H9 (cell line): ENCODE data around the gene SF3B5. TPM values are rescaled to one million over a fixed set of nuclear protein-coding genes. Genes with fewer than 3 reads are reported as not detected.
A peak's percentile ranks its signal among the peaks of the same experiment; 100 is the strongest.

ENCODE experiments used
- DNase-seq: peaks from one replicate; pipeline ENCODE4 v3.0.0-alpha.2; 2017
- H2AFZ ChIP-seq: one replicate; pipeline ENCODE4 v1.6.1; 2013; ENCODE audit warnings: mild to moderate bottlenecking, low read length, control low read depth, moderate library complexity
- H2AK5ac ChIP-seq: 2 replicates; pipeline ENCODE4 v1.6.1; 2013; ENCODE audit warnings: low read length, control low read depth, mixed read lengths; ENCODE audit not compliant: insufficient read length
- H2BK120ac ChIP-seq: one replicate; pipeline ENCODE4 v1.6.1; 2013; ENCODE audit warnings: low read depth, mild to moderate bottlenecking, low read length, control low read depth, inconsistent platforms; ENCODE audit not compliant: poor library complexity, severe bottlenecking
- H2BK12ac ChIP-seq: 2 replicates; pipeline ENCODE4 v1.6.1; 2013; ENCODE audit warnings: low read length, control low read depth, mixed read lengths, low read depth; ENCODE audit not compliant: insufficient read length
- H2BK15ac ChIP-seq: 2 replicates; pipeline ENCODE4 v1.6.1; 2013; ENCODE audit warnings: low read depth, low read length, control low read depth
- H2BK20ac ChIP-seq: one replicate; pipeline ENCODE4 v1.6.1; 2013; ENCODE audit warnings: low read depth, mild to moderate bottlenecking, low read length, control low read depth, inconsistent platforms; ENCODE audit not compliant: poor library complexity, severe bottlenecking
- H2BK5ac ChIP-seq: 2 replicates; pipeline ENCODE4 v1.6.1; 2013; ENCODE audit warnings: low read length, control low read depth, mixed read lengths; ENCODE audit not compliant: insufficient read length
- H3K14ac ChIP-seq: 2 replicates; pipeline ENCODE4 v1.6.1; 2013; ENCODE audit warnings: low read length, control low read depth; ENCODE audit not compliant: insufficient read depth
- H3K18ac ChIP-seq: 2 replicates; pipeline ENCODE4 v1.6.1; 2013; ENCODE audit warnings: low read depth, mild to moderate bottlenecking, mixed read lengths, low read length, control low read depth; ENCODE audit not compliant: insufficient read length
- H3K23ac ChIP-seq: 2 replicates; pipeline ENCODE4 v1.6.1; 2013; ENCODE audit warnings: low read length, control low read depth, mixed read lengths, low read depth; ENCODE audit not compliant: insufficient read length
- H3K23me2 ChIP-seq: 2 replicates; pipeline ENCODE4 v1.6.1; 2013; ENCODE audit warnings: low read depth, mild to moderate bottlenecking, mixed read lengths, low read length, control low read depth; ENCODE audit not compliant: insufficient read length, poor library complexity, severe bottlenecking
- H3K27ac ChIP-seq: 2 replicates; pipeline ENCODE4 v1.5.1; 2013; ENCODE audit warnings: low read length, control low read depth, mixed read lengths, low read depth; ENCODE audit not compliant: insufficient read length
- H3K27me3 ChIP-seq: 2 replicates; pipeline ENCODE4 v1.6.1; 2013; ENCODE audit warnings: low read length, control low read depth, inconsistent platforms; ENCODE audit not compliant: insufficient read depth
- H3K4ac ChIP-seq: 2 replicates; pipeline ENCODE4 v1.6.1; 2013; ENCODE audit warnings: low read depth, mild to moderate bottlenecking, control low read depth, inconsistent platforms, low read length, moderate library complexity
- H3K4me1 ChIP-seq: 2 replicates; pipeline ENCODE4 v1.6.1; 2013; ENCODE audit warnings: low read length, control low read depth, inconsistent platforms; ENCODE audit not compliant: insufficient read depth
- H3K4me2 ChIP-seq: 2 replicates; pipeline ENCODE4 v1.6.1; 2013; ENCODE audit warnings: low read length, control low read depth, mixed read lengths; ENCODE audit not compliant: insufficient read length, insufficient read depth
- H3K56ac ChIP-seq: 2 replicates; pipeline ENCODE4 v1.6.1; 2013; ENCODE audit warnings: low read depth, mild to moderate bottlenecking, mixed read lengths, low read length, control low read depth; ENCODE audit not compliant: insufficient read length
- H3K79me1 ChIP-seq: 2 replicates; pipeline ENCODE4 v1.6.1; 2013; ENCODE audit warnings: low read depth, mild to moderate bottlenecking, moderate library complexity, low read length, control low read depth, inconsistent platforms; ENCODE audit not compliant: insufficient read depth, poor library complexity, severe bottlenecking
- H3K79me2 ChIP-seq: 2 replicates; pipeline ENCODE4 v1.6.1; 2013; ENCODE audit warnings: low read length, control low read depth, inconsistent platforms; ENCODE audit not compliant: insufficient read depth
- H3K9ac ChIP-seq: 2 replicates; pipeline ENCODE4 v1.6.1; 2013; ENCODE audit warnings: low read length, control low read depth, mixed read lengths; ENCODE audit not compliant: insufficient read length; ENCODE audit errors: extremely low read depth
- H3K9me3 ChIP-seq: one replicate; pipeline ENCODE4 v1.6.1; 2013; ENCODE audit warnings: low read depth, low read length, inconsistent platforms; ENCODE audit not compliant: control insufficient read depth
- H3T11ph ChIP-seq: one replicate; pipeline ENCODE4 v1.6.1; 2013; ENCODE audit warnings: mild to moderate bottlenecking, low read length, control low read depth, inconsistent platforms
- H4K20me1 ChIP-seq: one replicate; pipeline ENCODE4 v1.6.1; 2013; ENCODE audit not compliant: control insufficient read depth, insufficient read length, insufficient read depth
- H4K5ac ChIP-seq: 2 replicates; pipeline ENCODE4 v1.6.1; 2013; ENCODE audit warnings: low read depth, mild to moderate bottlenecking, mixed read lengths, low read length, control low read depth; ENCODE audit not compliant: insufficient read length
- H4K8ac ChIP-seq: replicated peaks from 2 replicates; pipeline ENCODE4 v1.6.1; 2013; ENCODE audit warnings: low read length, control low read depth, mixed read lengths, low read depth; ENCODE audit not compliant: insufficient read length
- H4K91ac ChIP-seq: 2 replicates; pipeline ENCODE4 v1.6.1; 2013; ENCODE audit warnings: low read depth, mild to moderate bottlenecking, moderate library complexity, mixed read lengths, low read length, control low read depth; ENCODE audit not compliant: insufficient read length
- H3K27ac Mint-ChIP-seq, 3 experiments: 2 replicates in 2 of 3; 3 replicates in 1 of 3; pipeline ENCODE4 v1.8.0; 2020 to 2021; ENCODE audit warnings: mixed read lengths in 3 of 3, mild to moderate bottlenecking in 1 of 3, moderate library complexity in 1 of 3
- H3K27me3 Mint-ChIP-seq: 2 replicates; pipeline ENCODE4 v1.8.0; 2021; ENCODE audit warnings: low read depth, mild to moderate bottlenecking, moderate library complexity, mixed read lengths
- H3K36me3 Mint-ChIP-seq, 3 experiments: 2 replicates in 2 of 3; 3 replicates in 1 of 3; pipeline ENCODE4 v1.8.0; 2020 to 2021; ENCODE audit warnings: low read depth in 3 of 3, mixed read lengths in 3 of 3; ENCODE audit not compliant: insufficient read depth in 1 of 3
- H3K4me1 Mint-ChIP-seq, 2 experiments: 2 replicates each; pipeline ENCODE4 v1.8.0; 2020; ENCODE audit warnings: mixed read lengths in 2 of 2
- H3K4me3 Mint-ChIP-seq, 2 experiments: 2 replicates in 1 of 2; 3 replicates in 1 of 2; pipeline ENCODE4 v1.8.0; 2020 to 2021; ENCODE audit warnings: mild to moderate bottlenecking in 2 of 2, mixed read lengths in 2 of 2, moderate library complexity in 1 of 2
- H3K9me3 Mint-ChIP-seq, 2 experiments: 2 replicates in 1 of 2; 3 replicates in 1 of 2; pipeline ENCODE4 v1.8.0; 2020; ENCODE audit warnings: mild to moderate bottlenecking in 2 of 2, mixed read lengths in 2 of 2, moderate library complexity in 1 of 2
- CTCF ChIP-seq: fragments of 200-600 bp; sonication (generic); conservative IDR thresholded peaks from 3 replicates; pipeline ENCODE4 v1.8.0; 2021; ENCODE audit warnings: antibody characterized with exemption, mild to moderate bottlenecking
- WGBS: extraction: QIAGEN DNeasy Blood & Tissue Kit; methylation state at CpG from one replicate; pipeline ENCODE4 v1.1.7; 2013; ENCODE audit warnings: missing lambda C conversion rate, low lambda C conversion rate, mixed read lengths; ENCODE audit not compliant: insufficient read length; ENCODE audit errors: extremely low coverage; 5-methylcytosine and 5-hydroxymethylcytosine counted together
- total RNA-seq: library from RNA; stranded (reverse); gene quantifications from 2 replicates; pipeline ENCODE4 v1.2.1, GENCODE V29; 2021

The SF3B5 gene
- total RNA-seq, 1 experiment from 2014 or later, result 145 TPM

GRCh38 chr6:144129469-144129868 is 34.1 kb upstream of the SF3B5 start:
- WGBS, result no CpG with 5 or more reads among the region's 6 CpGs
- Histone ChIP-seq H4K91ac (no peak overlapping the region), H3K23ac (no peak overlapping the region), H3K4me2 (no peak overlapping the region), H4K5ac (no peak overlapping the region), H2AK5ac (no peak overlapping the region), H2BK12ac (no peak overlapping the region), H3K23me2 (no peaks in the 10 kb centered on the region), H3K9me3 (no peaks in the 10 kb centered on the region), H2BK120ac (no peak overlapping the region), H4K20me1 (no peaks in the 10 kb centered on the region), H3K79me2 (no peaks in the 10 kb centered on the region), H3K4ac (no peak overlapping the region), H3K56ac (no peak overlapping the region), H2AFZ (no peak overlapping the region), H2BK5ac (peak overlapping the region; percentile 64), H3K79me1 (no peaks in the 10 kb centered on the region), H3K18ac (no peak overlapping the region), H3K14ac (no peak overlapping the region), H2BK15ac (no peak overlapping the region), H3T11ph (no peak overlapping the region), H2BK20ac (no peak overlapping the region), H4K8ac (no peak overlapping the region), H3K27ac (no peak overlapping the region), H3K27me3 (no peaks in the 10 kb centered on the region), H3K9ac (no peak overlapping the region), H3K4me1 (no peaks in the 10 kb centered on the region)
- TF ChIP-seq CTCF, result no peak
- Mint-ChIP-seq H3K4me1 (no peaks in the 10 kb centered on the region), H3K4me3 (no peak overlapping the region), H3K27me3 (peaks cover 4% of the 10 kb centered on the region), H3K27ac (no peak overlapping the region), H3K36me3 (no peaks in the 10 kb centered on the region), H3K9me3 (no peaks in the 10 kb centered on the region)
- DNase-seq, result no peak
